ENCODE measurements around the gene WDR45B. TPM values are rescaled to one million over a fixed set of nuclear protein-coding genes. Genes with fewer than 3 reads are reported as not detected.
A peak's percentile ranks its signal among the peaks of the same experiment; 100 is the strongest.

Gene WDR45B
- total RNA-seq, 2 experiments from 2014 or later = 61.7 to 81.9 TPM

DNA sequence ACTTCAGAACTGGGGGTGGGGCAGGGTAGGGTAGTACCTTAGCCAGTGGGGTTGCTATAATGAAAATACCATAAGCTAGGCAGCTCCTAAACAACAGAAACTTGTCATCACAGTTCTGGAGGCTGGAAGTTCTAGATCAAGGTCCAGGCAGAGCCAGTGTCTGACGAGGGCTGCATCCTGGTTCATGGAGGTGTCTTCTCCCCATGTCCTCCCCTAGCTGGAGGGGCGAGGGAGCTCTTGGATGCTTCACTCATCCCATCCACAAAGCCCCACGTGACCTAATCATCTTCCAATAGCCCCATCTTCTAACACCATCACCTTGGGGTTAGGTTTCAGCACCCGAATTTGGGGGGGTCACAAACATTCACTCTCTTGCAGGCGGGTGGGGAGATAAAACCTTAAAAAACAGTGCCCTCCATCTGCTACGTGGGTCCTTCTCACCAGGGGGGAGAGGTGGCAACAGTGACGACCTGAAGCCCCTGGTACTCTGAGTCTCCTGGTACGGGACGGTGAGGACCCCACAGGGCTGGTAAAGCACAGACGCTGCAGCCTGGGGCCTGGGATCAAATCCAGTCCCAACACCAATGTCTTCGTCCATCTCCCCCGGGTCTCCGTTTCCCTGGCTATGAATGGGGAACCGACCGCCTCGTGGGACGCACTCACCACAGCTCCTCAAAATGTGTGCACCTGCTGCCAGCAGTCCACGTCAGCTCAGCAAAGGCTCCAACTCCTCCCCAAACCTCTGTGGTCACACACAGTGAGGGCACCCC is 27.4 kb upstream of the WDR45B start:
- H3K79me2 ChIP-seq (ENCODE audit: insufficient read depth, low read depth, low read length) = no peaks in the 10 kb centered on the region
- H3K9me2 ChIP-seq (ENCODE audit: insufficient read depth, low read length) = no peaks in the 10 kb centered on the region
- H4K20me1 ChIP-seq (ENCODE audit: insufficient read depth, low read length) = no peaks in the 10 kb centered on the region
- no peak overlapping the region for H3K27ac ChIP-seq (ENCODE audit: low read depth, low read length, poor library complexity, severe bottlenecking)
- peak overlapping the region; percentile 16; the same call in 1 of the 2 replicates for H3K4me2 ChIP-seq (ENCODE audit: low read length)
- no peak for DNase-seq (ENCODE audit: low spot score)
- peaks cover 4% of the 10 kb centered on the region; the same call in 1 of the 2 replicates for H3K9me3 ChIP-seq (ENCODE audit: low read length)
- BruUV-seq (replicated peaks) = no TSS peak
- intact Hi-C loops (cut with micrococcal nuclease; ENCODE audit: unreplicated experiment) = loop anchor here (5.0 kb wide), 3 partner anchors 77 to 427 kb away; partner anchors contain the start of gene TBCD
- no peak overlapping the region for H3K4me3 ChIP-seq (ENCODE audit: low read depth, low read length, poor library complexity, severe bottlenecking)
- POLR2A ChIA-PET = interaction anchor here (0.8 to 1.4 kb wide), 2 partner anchors 39 to 80 kb away, joined by 3 to 5 read pairs; no protein-coding TSS in a partner anchor
- CTCF ChIA-PET (ENCODE audit: unreplicated experiment) = no interaction called here
- H3K4me1 ChIP-seq (ENCODE audit: insufficient read depth, low read length, poor library complexity, severe bottlenecking) = peaks cover 55% of the 10 kb centered on the region
- peak overlapping the region; percentile 38; the same call in 1 of the 2 replicates for H2AFZ ChIP-seq (ENCODE audit: low read length)
- H3K36me3 ChIP-seq (ENCODE audit: insufficient read depth, low read length) = no peaks in the 10 kb centered on the region
- TF ChIP-seq, protein P1, sequence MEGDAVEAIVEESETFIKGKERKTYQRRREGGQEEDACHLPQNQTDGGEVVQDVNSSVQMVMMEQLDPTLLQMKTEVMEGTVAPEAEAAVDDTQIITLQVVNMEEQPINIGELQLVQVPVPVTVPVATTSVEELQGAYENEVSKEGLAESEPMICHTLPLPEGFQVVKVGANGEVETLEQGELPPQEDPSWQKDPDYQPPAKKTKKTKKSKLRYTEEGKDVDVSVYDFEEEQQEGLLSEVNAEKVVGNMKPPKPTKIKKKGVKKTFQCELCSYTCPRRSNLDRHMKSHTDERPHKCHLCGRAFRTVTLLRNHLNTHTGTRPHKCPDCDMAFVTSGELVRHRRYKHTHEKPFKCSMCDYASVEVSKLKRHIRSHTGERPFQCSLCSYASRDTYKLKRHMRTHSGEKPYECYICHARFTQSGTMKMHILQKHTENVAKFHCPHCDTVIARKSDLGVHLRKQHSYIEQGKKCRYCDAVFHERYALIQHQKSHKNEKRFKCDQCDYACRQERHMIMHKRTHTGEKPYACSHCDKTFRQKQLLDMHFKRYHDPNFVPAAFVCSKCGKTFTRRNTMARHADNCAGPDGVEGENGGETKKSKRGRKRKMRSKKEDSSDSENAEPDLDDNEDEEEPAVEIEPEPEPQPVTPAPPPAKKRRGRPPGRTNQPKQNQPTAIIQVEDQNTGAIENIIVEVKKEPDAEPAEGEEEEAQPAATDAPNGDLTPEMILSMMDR (conservative IDR thresholded peaks at IDR 0.05; ENCODE audit: low read length) = no peak
- no peak for TF ChIP-seq EZH2phosphoT487 (IDR thresholded peaks at IDR 0.05; ENCODE audit: borderline replicate concordance, low read depth, low read length)

DNA sequence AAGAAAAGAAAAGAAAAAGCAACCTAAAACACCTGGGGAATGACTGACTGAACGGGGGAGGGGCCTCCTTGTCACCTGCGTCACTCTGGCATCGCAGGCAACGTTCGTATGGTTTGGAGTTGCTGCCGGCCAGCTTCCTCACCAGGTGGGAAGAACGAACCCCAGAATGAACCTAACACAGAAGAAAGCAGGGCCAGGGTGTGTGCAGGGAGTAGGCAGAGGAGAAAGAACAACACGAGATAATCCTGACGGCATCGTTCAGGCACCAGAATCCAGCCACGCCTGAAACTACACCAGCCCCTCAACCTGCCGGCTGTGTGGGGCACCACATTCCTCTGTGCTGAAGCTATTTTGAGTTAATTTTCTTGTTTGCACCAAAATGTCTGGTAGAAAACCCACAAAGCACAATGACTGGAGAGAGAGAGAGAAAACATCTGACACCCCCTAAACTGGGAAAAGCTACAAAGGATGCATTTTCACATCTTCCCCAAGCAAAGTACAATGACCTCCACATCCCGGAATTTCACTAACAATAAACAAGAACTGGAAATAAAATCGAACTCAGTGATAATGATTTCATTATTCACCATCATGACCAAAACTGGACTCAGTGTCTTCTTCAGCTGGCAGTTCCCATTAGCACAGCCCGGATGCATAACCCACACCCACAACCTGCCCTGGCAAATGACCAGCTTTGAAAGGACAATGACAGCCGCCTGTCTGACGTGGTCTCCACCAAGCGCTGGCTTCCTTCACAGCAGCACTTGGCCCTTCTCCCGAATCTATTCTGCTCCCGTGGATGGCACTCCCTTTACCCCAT is 26.6 kb upstream of the WDR45B start:
- CTCF ChIA-PET (ENCODE audit: unreplicated experiment) = no interaction called here
- no TSS peak for BruUV-seq (replicated peaks)

More for the DNA sequence above, 26.6 kb upstream of the WDR45B start:
- peak overlapping the region; percentile 38; the same call in 1 of the 2 replicates for H2AFZ ChIP-seq (ENCODE audit: low read length)
- no peak overlapping the region for H3K27ac ChIP-seq (ENCODE audit: low read depth, low read length, poor library complexity, severe bottlenecking)
- H3K79me2 ChIP-seq (ENCODE audit: insufficient read depth, low read depth, low read length) = no peaks in the 10 kb centered on the region
- peaks cover 4% of the 10 kb centered on the region; the same call in 1 of the 2 replicates for H3K9me3 ChIP-seq (ENCODE audit: low read length)
- no peak for TF ChIP-seq EZH2phosphoT487 (IDR thresholded peaks at IDR 0.05; ENCODE audit: borderline replicate concordance, low read depth, low read length)
- no peaks in the 10 kb centered on the region for H3K9me2 ChIP-seq (ENCODE audit: insufficient read depth, low read length)
- no peaks in the 10 kb centered on the region for H4K20me1 ChIP-seq (ENCODE audit: insufficient read depth, low read length)
- intact Hi-C loops (cut with micrococcal nuclease; ENCODE audit: unreplicated experiment) = loop anchor here (5.0 kb wide), 3 partner anchors 77 to 427 kb away; partner anchors contain the start of gene TBCD
- H3K4me2 ChIP-seq (ENCODE audit: low read length) = peak overlapping the region; percentile 16; the same call in 1 of the 2 replicates
- H3K36me3 ChIP-seq (ENCODE audit: insufficient read depth, low read length) = no peaks in the 10 kb centered on the region
- H3K4me3 ChIP-seq (ENCODE audit: low read depth, low read length, poor library complexity, severe bottlenecking) = no peak overlapping the region
- POLR2A ChIA-PET = interaction anchor here (0.6 to 1.4 kb wide), 3 partner anchors 39 to 495 kb away, joined by 3 to 5 read pairs (median 4); no protein-coding TSS in a partner anchor
- DNase-seq (ENCODE audit: low spot score) = peak; percentile 26
- H3K4me1 ChIP-seq (ENCODE audit: insufficient read depth, low read length, poor library complexity, severe bottlenecking) = peaks cover 50% of the 10 kb centered on the region
